ENCODE results near the gene SNX14.

DNA sequence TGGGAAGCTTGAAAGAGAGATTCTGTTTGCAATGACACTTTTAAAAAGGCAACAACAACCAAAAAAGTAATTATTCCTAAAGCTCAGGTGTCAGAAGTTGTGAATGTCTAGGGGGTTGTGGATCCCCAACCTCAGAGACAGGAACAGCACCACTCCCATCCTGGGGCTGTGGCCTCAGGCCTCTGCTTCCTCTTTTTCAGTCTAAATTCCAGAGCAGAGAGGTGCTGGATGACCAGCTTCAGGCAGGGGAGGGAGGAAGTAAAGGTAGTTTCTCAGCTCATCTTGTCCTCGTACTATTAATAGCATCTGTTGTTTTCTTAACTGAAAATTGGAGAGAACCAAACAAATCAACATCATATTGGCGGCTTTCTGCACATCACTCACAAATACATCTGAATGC is 135.5 kb downstream of the SNX14 start:
- TF ChIP-seq SUZ12 (IDR thresholded peaks at IDR 0.05; ENCODE audit: unreplicated experiment) (no peak), EP300 (IDR thresholded peaks at IDR 0.05; ENCODE audit: borderline replicate concordance in 1 of 2, control insufficient read depth in 1 of 2, low read depth in 2 of 2, low read length in 2 of 2) (no peak)
- TF ChIP-seq, protein P1, sequence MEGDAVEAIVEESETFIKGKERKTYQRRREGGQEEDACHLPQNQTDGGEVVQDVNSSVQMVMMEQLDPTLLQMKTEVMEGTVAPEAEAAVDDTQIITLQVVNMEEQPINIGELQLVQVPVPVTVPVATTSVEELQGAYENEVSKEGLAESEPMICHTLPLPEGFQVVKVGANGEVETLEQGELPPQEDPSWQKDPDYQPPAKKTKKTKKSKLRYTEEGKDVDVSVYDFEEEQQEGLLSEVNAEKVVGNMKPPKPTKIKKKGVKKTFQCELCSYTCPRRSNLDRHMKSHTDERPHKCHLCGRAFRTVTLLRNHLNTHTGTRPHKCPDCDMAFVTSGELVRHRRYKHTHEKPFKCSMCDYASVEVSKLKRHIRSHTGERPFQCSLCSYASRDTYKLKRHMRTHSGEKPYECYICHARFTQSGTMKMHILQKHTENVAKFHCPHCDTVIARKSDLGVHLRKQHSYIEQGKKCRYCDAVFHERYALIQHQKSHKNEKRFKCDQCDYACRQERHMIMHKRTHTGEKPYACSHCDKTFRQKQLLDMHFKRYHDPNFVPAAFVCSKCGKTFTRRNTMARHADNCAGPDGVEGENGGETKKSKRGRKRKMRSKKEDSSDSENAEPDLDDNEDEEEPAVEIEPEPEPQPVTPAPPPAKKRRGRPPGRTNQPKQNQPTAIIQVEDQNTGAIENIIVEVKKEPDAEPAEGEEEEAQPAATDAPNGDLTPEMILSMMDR (IDR thresholded peaks at IDR 0.05 in 2 of 3, conservative IDR thresholded peaks at IDR 0.05 in 1 of 3; ENCODE audit: control insufficient read depth in 2 of 3, extremely low read depth in 1 of 3, insufficient read depth in 1 of 3, low read depth in 3 of 3, low read length in 3 of 3) = no peak
